Caki2 (cell line): ENCODE results near the gene FARS2. TPM values are rescaled to one million over a fixed set of nuclear protein-coding genes. Genes with fewer than 3 reads are reported as not detected.

Experiments
- DNase-seq: peaks from one replicate; pipeline ENCODE4 v3.0.0-alpha.2; 2015; ENCODE audit warnings: low read depth
- in situ Hi-C: cut with HindIII; loops from 2 replicates; pipeline ENCODE4 v1.10.0; 2016; ENCODE audit warnings: low sequenced_read_pairs, low pct_unique_long_range_greater_than_20kb, mixed read lengths
- total RNA-seq: library from RNA; depleted of rRNA; stranded (reverse); fragments of >200 nt; shearing (Covaris generic); gene quantifications from 2 replicates; pipeline ENCODE4 v1.2.3, GENCODE V29; 2014; ENCODE audit warnings: low replicate concordance

Gene FARS2
- total RNA-seq, 1 experiment from 2014 or later: 21.0 TPM

- in situ Hi-C loops: no loop called here
- DNase-seq: no peak
These were observed 203.0 kb downstream of the FARS2 start for GRCh38 chr6:5464099-5464885.

GRCh38 chr6:5466281-5467136 is 205.2 kb downstream of the FARS2 start:
- in situ Hi-C loops: no loop called here
- DNase-seq: no peak

GRCh38 chr6:5468586-5468985 is 207.3 kb downstream of the FARS2 start:
- DNase-seq: no peak
- in situ Hi-C loops: no loop called here

GRCh38 chr6:5469101-5469846 is 208.0 kb downstream of the FARS2 start:
- no peak for DNase-seq
- in situ Hi-C loops: no loop called here

DNA sequence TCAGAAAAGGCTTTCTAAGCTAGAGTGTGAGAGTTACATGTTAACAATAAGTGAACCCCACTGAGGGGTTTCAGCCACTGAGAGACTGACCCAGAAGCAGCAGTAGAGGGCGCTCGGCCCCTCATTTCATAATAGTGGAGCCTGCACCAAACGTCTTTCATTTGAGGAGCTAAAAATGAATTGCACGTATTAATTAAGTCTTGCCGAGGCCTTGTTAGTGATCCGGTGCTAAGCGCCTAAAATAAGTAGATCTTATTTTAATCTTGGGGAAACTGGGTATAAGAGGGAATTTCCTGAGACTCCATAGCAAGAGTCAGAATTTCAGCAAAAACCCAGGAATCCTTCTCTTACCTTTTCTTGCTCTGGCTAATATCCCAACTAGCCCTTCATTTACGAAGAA is 209.7 kb downstream of the FARS2 start:
- in situ Hi-C loops: no loop called here
- DNase-seq: peak; percentile 7

DNA sequence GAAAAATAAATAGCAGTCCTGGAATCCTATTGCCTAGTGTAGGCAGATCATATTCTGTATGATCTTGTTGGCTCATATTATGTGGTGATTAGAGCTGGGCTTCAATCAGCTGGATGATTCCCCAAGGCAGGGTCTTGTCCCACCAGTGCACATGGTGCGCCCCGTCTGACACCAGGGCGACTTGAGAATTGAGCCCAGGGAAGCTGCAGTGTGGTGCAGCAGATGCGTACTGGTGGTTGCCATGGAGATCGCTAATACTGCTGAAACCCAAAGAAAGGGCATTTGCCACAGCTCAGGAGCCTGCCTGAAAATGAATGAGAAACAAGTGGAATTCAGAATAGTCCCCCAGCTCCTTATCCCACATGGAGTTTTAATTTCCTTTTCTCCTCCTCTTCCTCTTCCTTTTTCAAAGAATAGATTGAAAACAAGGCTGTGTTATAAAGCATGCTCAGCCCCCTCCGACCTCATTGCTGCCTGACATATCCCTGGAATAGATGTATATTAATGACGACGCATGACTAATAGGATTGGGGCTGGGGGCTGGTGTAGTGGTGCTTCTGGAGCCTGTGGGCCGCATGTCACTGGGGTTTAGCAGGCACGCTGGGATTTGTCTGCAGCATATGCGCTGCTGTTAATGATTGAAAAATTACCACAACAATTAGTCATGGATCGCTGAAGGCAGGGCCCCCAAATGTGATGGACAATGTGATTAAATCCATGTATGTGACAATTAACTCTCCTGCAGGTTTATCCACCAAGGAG is 210.5 kb downstream of the FARS2 start:
- in situ Hi-C loops: no loop called here
- peak; percentile 7 for DNase-seq

DNA sequence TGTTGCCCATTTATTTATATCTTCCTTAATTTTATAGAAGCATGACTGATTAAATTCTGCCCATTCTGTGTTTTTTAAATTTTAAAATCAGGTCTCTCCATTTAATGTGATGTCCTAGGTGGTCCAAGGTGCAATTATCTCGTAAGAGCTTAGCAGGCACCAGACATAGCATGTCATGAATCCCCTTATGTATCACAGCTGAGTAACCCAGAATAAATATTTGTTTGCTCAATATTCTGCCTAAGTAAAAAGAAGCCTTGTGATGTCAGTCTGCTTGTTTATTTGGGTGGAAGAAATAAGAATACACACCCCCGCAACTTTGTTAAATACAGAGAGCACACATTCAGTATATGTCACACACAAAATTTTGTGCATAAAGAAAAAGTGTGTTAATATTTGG is 211.3 kb downstream of the FARS2 start:
- in situ Hi-C loops: no loop called here
- no peak for DNase-seq

DNA sequence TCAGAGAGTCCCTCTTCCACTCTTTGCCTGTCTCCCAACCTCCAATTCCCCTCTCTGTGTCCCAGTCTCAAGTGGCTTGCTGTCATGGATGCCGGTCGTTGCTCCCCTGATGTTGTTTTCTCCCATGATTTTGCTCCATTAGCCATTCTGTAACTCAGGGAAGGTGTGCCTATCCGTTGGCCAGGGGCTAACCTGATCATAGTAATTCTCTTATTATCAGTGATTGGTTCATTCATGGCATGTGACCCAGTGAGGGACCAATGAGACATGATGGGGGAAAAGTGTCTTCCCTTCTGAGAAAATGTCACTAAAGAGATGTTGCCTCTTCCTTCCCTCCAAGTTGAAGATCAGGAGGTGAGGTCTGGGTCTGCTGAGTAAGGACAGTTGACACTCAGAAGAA is 214.5 kb downstream of the FARS2 start:
- no peak for DNase-seq
- in situ Hi-C loops: no loop called here

DNA sequence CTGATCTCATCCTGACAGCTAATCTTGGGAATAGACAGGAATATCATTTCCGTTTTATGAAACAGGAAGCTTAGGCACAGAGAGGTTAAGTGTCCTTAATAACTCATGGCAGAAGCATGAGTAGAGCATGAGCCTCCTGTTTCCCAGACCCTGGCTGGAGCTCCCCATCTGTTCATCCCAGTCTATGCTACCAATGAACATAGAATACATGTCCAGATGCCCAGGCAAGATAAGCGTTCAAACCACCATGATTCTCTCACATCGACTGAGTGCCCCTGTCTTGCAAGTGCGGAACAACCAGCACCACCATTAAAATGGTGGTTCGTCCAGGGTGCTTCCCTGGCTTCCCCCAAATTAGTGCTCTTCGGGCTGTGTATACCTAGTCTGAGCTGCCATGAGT is 217.1 kb downstream of the FARS2 start:
- in situ Hi-C loops: no loop called here
- DNase-seq: no peak

DNA sequence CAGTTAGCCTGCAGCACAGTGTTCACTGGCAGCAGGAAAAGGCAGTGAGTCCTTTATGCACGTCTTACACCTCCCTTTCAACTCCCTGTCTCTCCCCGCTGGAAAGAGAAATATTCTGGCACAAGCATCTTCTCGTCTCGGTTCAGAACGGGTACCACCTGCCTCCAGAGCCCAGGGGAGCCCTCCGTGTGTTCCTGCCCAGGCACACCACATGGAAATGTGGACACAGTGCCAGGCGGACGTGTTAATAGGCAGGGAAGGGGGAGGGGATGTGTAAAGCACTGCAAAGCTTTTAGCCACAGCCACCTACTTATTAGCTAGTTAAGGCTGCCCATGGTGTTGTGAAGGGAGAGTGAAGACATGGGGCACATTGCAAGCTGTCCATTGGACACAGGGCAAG is 219.7 kb downstream of the FARS2 start:
- no peak for DNase-seq

GRCh38 chr6:5481750-5482149 is 220.4 kb downstream of the FARS2 start:
- no peak for DNase-seq
- in situ Hi-C loops: no loop called here

More for the DNA sequence above, 219.7 kb downstream of the FARS2 start:
- in situ Hi-C loops: no loop called here

DNA sequence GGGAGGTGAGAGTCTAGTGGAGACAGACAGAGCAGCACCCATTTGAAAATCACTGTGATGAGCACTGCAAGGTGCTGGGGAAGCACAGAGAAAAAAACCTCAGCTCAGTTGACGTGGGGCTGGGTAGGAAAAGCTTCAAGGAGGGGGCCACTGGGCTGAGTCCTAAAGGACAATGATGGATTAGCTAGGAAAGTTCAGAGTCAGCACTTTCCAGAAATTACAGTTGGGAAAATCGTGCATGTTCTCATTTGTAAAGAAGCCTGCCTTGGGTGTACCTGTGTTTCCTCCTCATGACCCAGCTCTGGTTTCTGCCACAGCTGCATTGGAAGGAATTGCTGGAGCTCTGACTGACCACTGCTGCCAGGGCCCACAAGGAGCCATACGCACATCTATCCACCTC is 221.3 kb downstream of the FARS2 start:
- in situ Hi-C loops: no loop called here
- no peak for DNase-seq

GRCh38 chr6:5484692-5485091 is 223.4 kb downstream of the FARS2 start:
- in situ Hi-C loops: no loop called here
- DNase-seq: no peak

- in situ Hi-C loops: no loop called here
These were observed 224.9 kb downstream of the FARS2 start for GRCh38 chr6:5486214-5486613.

GRCh38 chr6:5490501-5491069 is 229.3 kb downstream of the FARS2 start:
- no peak for DNase-seq
- in situ Hi-C loops: no loop called here

More at GRCh38 chr6:5486214-5486613, 224.9 kb downstream of the FARS2 start:
- no peak for DNase-seq

DNA sequence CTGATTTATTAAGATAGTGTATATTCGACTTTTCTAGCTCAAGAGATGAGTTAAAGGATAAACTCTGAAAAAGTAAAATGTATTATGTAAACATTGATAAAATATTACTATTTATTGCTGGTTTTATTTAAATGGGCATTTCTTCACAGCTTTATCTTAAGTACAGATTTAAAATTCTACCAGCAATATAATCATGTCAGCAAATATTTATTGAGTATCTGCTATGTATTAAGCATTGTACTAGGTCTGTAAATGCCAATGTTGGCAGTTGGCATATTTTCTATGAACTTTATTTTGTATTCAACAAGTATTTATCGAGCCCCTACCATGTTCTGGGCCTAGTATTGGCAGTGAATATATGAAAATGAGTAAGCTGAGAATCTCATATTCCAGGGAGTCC is 231.0 kb downstream of the FARS2 start:
- DNase-seq: no peak

DNA sequence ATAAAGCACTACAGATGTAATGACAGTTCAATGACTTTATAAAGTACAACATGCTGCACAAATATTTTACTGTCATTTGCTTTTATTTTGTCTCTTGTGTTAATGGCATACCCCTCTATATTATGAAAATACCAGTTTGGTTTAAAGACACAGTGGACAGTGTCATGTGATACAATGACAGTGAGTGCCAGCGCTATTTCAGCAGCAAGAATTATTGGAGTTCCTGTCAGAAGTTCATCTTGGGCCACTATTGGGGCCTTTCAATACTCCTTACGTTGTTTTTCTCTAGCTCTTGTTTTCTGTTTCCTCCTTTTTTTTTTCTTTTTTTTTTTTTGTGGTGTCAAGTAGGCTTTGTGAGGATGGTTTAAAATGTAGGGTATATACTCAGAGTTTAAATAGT is 232.5 kb downstream of the FARS2 start:
- in situ Hi-C loops: no loop called here

More for the DNA sequence above, 231.0 kb downstream of the FARS2 start:
- in situ Hi-C loops: no loop called here

More for the DNA sequence above, 232.5 kb downstream of the FARS2 start:
- no peak for DNase-seq
